GM18873 (cell line): ENCODE data around the gene ZNF275.
"Not testable (repeated sequence)": the region's sequence is repeated elsewhere in the genome, so short reads cannot be mapped to it uniquely, and the experiment has no call there.

Experiments
- ATAC-seq: cut with Tn5 transposase; IDR thresholded peaks from one replicate; pipeline ENCODE4 v1.9.1; 2021; ENCODE audit warnings: mild to moderate bottlenecking, moderate library complexity, moderate number of reproducible peaks; ENCODE audit not compliant: unreplicated experiment, low FRiP score

ZNF275 gene

DNA sequence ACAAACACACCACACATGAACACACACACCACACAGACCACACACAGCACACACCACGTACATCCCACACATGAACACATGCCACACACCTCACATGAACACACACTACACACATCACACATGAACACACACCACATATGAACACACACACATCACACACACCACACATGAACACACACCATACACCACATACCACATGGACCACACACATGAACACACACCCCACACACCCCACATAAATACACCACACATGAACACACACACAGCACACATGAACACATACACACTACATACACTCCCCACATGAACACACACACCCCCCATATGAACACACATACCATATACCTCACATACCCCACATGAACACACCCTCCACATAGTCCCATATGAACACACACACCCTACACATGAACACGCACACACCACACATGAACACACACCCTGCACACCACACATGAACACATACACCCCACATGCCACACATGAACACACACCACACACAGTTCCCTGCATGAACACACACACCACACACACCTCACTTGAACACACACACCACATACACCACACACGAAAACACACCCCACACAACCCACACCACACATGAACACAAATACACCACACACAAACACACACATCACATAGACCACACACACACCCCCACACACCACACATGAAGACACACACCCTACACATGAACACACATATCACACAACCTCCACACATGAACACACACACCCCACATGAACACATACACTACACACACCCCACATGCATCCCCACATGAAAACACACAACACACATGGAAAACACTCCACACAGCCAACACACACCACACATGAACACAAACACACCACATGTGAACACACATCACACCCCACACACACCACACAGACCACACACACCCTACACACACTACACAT, 48.9 kb downstream of the ZNF275 start:
- ATAC-seq = no peak

DNA sequence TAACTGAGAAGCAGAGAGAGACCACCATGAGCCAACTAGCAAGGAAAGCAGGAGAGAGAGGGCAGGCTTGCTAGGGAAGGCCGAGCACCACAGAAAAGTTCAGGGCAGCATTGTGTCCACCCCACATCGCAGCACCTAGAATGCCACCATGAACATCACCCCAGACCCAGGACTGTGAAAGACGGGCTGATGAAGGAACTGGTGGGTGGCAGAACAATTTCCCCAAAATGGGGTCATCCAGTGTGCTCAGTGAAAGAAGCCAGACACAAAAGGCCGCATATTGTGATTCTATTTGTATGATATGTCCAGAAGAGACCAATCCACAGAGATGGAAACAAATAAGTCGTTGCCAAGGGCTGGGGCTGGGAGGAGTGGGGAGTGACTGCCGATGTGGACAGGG, 50.4 kb downstream of the ZNF275 start:
- ATAC-seq = no peak

GRCh38 chrX:153384973-153385372, 51.0 kb downstream of the ZNF275 start:
- not testable (repeated sequence) for ATAC-seq

- no peak for ATAC-seq
These were observed 52.1 kb downstream of the ZNF275 start for GRCh38 chrX:153386097-153386496.

- ATAC-seq = no peak
These were observed 53.4 kb downstream of the ZNF275 start for GRCh38 chrX:153387345-153387744.

GRCh38 chrX:153387987-153388721, 54.2 kb downstream of the ZNF275 start:
- no peak for ATAC-seq

GRCh38 chrX:153388722-153389459, 54.9 kb downstream of the ZNF275 start:
- ATAC-seq = no peak

GRCh38 chrX:153389460-153389768, 55.5 kb downstream of the ZNF275 start:
- not testable (repeated sequence) for ATAC-seq

GRCh38 chrX:153392642-153393321, 58.8 kb downstream of the ZNF275 start:
- no peak for ATAC-seq

- no peak for ATAC-seq
These were observed 60.7 kb downstream of the ZNF275 start for GRCh38 chrX:153394612-153395011.

DNA sequence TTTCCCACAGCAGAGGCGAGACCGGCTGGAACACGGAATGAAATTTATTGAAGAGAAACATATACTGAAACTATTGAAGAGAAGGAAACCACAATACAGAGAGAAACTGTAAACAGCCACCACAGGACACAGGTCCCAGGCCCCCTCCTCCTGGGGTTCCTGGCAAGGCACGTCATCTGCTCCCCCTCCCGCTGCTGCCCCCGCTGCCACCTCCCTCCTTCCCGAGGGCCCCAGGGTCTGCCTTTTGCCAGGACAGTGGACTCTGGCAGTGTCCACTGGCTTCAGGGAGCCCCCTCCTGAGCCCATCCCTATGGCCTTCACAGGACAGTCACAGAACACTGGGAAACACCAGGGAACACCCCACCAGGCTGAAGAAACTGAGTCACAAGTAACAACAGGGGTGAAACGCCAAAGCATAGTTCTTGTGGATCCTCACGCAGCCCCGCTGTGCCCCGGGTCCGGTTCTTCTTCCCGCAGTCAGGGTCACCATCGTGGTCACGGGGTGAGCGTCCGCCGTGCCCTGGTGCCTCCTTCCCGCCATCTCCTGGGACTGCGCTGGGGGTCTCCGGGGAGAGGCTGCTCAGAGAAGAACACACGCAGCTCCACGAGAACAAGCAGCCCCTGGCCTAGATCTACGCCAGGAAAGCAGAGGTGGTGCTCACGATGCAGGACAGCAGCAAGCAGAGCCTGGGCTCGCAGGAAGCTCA, 61.8 kb downstream of the ZNF275 start:
- no peak for ATAC-seq

- ATAC-seq = no peak
These were observed 62.6 kb downstream of the ZNF275 start for GRCh38 chrX:153396320-153397195.

DNA sequence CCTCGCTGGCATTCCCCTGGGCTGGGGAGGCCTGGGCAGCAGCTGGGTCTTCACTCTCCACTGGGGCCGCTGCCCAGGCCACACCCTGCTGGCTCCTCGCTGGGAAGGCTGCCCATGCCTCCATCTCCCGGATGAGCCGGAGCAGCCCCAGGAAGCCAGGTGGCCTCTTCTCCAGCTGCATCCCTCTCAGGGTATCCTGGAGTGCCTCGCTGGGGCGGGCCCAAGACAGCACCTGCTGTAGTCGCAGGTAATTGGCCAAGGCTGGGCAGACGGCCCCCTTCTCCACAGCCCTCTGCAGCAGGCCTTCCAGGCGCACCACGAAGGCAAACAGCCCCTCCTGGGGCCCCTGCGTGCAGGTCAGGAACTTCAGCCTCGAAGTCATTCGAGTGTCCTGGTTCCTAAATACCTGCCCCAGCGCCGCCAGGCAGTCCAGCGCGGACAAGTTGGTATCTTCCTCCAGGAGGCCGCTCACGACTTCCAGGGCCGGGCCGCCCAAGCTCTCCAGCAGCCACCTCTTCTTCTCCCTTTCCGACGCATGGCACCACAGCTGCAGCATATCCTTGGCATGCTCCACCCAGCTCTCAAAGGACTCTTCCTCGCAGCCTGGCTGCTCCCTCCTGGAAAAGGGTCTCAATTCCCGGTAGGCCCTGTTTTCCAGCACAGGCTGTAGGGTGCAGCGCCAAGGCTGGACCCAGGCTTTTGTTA, 63.5 kb downstream of the ZNF275 start:
- ATAC-seq = no peak

DNA sequence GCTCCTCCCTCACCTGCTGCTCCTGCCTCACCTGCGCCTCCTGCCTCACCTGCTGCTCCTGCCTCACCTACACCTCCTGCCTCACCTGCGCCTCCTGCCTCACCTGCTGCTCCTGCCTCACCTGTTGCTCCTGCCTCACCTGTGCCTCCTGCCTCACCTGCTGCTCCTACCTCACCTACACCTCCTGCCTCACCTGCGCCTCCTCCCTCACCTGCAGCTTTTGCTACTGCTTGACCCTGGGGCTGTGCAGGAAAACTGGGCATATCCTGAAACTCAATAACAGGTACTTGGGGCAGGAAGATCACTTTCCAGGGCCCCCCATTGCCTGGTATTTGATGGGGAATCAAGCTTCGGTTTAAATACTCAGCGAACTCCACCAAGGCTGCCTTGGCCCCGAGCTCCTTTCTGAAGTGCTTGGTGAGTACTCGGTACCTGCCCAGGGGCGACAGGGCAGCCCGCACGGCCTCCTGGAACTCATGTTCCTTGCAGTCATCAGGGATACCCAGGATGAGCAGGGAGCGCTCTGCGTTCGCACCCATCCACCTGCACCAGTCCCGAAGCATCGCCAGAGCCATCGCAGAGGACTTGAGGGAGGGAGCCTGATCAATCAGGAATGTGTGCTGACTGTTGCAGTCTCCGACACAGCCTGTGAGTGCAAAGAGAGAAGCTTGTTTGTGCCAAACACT, 64.5 kb downstream of the ZNF275 start:
- no peak for ATAC-seq

DNA sequence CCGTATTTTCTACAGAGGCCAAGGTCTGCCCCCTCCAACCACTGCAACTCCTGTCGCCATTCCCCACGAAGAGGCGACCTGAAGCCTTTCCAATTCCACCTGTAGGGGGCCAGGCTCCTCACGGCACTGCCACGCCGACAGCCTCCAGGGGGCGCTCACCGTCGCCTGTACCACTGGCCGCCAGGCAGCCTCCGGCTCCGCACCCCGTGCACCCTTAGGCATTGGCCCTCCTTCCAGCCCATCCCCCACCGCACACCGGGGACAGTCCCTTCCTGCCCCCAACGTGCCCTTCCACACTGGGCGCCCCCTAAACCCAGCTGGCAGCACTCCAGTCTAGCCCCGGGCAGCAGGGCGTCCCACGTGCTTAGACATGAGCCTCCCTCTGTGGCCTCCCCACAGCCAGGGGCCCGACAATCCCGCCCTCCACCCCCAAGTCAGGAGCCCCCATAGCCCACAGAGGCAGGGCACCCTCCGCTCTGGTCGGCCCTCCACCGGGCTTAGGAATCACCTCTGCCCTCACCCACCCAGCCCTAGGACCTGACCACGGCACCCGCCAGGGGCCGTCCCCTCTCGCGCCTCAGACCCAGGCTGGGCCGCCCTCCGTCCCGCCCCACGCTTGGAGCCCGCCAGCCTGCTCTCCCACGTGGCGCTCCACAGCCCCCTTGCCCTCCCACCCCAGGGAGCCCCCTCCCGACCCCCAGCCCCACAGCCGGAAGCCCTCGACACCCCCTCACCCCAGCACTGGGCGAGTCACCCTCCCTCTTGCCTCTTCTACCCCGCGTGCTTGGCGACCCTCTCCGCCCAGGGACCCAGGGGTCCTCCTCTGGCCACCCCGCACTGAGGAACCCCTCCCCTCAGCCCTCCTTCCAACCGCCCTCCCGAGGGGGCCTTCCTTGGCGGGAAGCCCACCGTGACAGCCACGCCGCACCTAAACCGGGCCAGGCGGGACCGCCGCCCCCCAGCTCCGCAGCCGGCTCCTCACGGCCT, 66.5 kb downstream of the ZNF275 start:
- ATAC-seq = no peak

GRCh38 chrX:153401133-153401764, 67.3 kb downstream of the ZNF275 start, which contains the start of gene PNMA6E:
Gene PNMA6E (minus strand): TSS chrX:153401350. CDS start chrX:153398849, 2,501 bp downstream.
- no peak for ATAC-seq
